GM12892 (cell line): Measurements from ENCODE around the gene KYNU.
A peak's percentile ranks its signal among the peaks of the same experiment; 100 is the strongest.
"Not testable (repeated sequence)": the region's sequence is repeated elsewhere in the genome, so short reads cannot be mapped to it uniquely, and the experiment has no call there.

Source experiments
- DNase-seq: peaks from one replicate; pipeline ENCODE4 v3.0.0; 2011; ENCODE audit not compliant: insufficient read length
- FAIRE-seq: peaks from 2 replicates; lab custom pipeline; 2011; peaks lifted over from hg19 to GRCh38; lab: Jason Lieb, UNC
- POLR2A ChIP-seq: IDR thresholded peaks from 2 replicates; pipeline ENCODE4 v1.6.1; 2011; ENCODE audit warnings: low read depth, low read length, control low read depth
- POLR2AphosphoS5 ChIP-seq: IDR thresholded peaks from 2 replicates; pipeline ENCODE4 v1.6.1; 2011; ENCODE audit warnings: low read depth, low read length, control low read depth
- TAF1 ChIP-seq: IDR thresholded peaks from 2 replicates; pipeline ENCODE4 v1.6.1; 2011; ENCODE audit warnings: low read depth, mild to moderate bottlenecking, control low read depth, low read length, borderline replicate concordance

KYNU gene

GRCh38 chr2:142893241-142893640 lies 15.8 kb downstream of the KYNU start:
- TF ChIP-seq POLR2AphosphoS5 (no peak), POLR2A (no peak), TAF1 (no peak)
- FAIRE-seq, result no peak

DNA sequence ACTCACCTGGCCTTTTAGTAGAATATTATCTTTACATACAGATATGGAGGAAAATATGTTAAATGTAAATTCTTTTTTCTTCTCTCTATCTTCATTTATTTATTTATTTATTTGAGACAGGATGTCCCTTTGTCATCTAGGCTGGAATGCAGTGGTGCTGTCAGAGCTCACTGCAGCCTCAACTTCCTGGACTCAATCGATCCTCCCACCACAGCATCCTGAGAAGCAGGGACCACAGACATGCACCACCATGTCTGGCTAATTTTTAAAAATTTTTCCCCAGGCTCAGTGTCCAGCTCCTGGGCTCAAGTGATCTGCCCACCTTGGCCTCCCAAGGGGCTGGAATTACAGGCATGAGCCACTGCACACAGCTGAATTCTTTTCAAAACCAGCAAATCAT lies 20.3 kb downstream of the KYNU start:
- DNase-seq, result no peak
- no peak for TF ChIP-seq POLR2AphosphoS5
- no peak for TF ChIP-seq TAF1
- TF ChIP-seq POLR2A, result no peak
- no peak for FAIRE-seq

More at GRCh38 chr2:142893241-142893640, 15.8 kb downstream of the KYNU start:
- DNase-seq, result no peak

- not testable (repeated sequence) for FAIRE-seq, DNase-seq
These were observed 22.9 kb downstream of the KYNU start for GRCh38 chr2:142900327-142900726.

DNA sequence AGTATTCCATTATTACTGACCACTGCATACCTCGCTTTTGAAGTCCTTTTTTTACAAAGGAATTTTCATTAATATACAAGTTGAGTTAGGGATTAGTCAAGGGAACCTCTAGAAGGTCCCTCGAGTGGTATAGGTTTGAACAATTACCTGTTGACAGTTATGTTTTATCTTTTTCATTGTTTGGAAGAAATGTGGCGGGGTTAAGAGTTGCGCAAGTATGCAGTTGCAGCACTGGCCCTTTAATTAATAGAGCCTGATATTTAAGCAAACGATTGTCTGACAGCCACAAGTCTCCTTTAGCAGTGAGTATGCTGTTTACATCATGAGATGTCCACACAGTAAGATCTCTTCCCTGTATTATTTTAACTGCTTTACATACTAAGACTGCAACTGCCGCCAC lies 24.3 kb downstream of the KYNU start:
- DNase-seq (no peak), FAIRE-seq (no peak)
- no peak for TF ChIP-seq POLR2AphosphoS5
- TF ChIP-seq POLR2A, result no peak
- no peak for TF ChIP-seq TAF1

- DNase-seq, FAIRE-seq: not testable (repeated sequence)
These were observed 26.3 kb downstream of the KYNU start for GRCh38 chr2:142903726-142904125.

GRCh38 chr2:142907653-142908052 lies 30.2 kb downstream of the KYNU start:
- DNase-seq, result no peak
- FAIRE-seq, result no peak

DNA sequence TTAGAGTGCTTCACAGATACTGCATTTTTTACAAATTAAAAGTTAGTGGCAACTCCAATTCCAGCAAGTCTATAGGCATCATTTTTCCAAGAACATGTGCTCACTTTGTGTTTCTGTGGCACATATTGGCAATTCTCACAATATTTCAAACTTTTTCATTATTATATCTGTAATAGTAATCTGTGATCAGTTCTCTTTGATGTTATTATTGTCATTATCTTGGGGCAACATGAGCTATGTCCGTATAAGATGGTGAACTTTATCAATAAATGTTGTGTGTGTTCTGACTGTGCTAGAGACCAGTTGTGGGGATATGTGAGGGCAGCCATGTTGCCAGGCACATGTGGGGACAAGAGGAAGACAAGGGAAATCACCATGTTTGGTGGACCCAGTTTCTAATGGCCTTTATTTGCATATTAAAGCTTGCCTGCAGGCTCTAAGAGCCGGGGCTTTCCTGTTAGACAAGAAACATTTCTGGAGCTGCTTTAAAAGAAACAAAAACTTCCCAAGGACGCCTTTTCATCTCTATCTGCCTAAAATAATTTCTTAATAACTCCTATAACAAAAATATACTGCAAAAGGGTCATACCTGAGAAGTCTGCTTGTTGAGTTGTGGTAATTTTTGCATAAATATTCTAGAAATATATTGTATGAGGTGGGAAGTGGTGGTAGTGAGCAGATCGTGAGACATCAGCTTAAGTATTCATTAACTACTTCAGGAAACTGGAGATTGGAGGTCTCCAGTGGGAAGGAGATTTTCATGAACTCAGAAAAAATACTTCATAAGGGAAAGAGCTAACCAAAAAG lies 37.2 kb downstream of the KYNU start:
- TF ChIP-seq TAF1 (peak; percentile 84), POLR2A (peak; percentile 62), POLR2AphosphoS5 (peak; percentile 46; the same call in 1 of the 2 replicates)
- no peak for DNase-seq
- peak; percentile 91 for FAIRE-seq

More at GRCh38 chr2:142907653-142908052, 30.2 kb downstream of the KYNU start:
- TF ChIP-seq POLR2AphosphoS5 (no peak), TAF1 (no peak), POLR2A (no peak)

DNA sequence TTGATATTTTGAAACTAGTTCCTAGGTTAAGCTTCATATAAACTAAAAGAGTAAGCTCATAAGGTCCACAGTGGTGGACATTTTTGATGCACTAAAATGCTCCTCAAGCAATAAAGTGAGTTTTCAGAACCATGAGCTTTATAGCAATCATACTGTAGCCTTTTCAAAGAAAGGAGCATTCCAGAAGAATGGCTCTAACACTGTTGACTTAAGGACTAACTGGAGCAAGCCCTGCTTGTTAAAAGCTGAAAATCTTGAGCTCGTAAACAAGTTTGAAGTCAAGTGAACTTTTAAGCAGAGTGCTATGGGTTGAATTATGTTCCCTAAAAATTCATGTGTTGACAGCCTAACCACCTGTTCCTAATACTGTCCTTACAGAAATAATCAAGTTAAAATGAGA lies 38.0 kb downstream of the KYNU start:
- FAIRE-seq (no peak), DNase-seq (no peak)
- TF ChIP-seq POLR2AphosphoS5 (no peak), POLR2A (no peak), TAF1 (no peak)

- FAIRE-seq (no peak), DNase-seq (no peak)
- TF ChIP-seq TAF1 (no peak), POLR2AphosphoS5 (no peak), POLR2A (no peak)
These were observed 41.2 kb downstream of the KYNU start for GRCh38 chr2:142918624-142919023.

- DNase-seq (no peak), FAIRE-seq (no peak)
- no peak for TF ChIP-seq POLR2AphosphoS5
- no peak for TF ChIP-seq POLR2A
- no peak for TF ChIP-seq TAF1
These were observed 43.1 kb downstream of the KYNU start for GRCh38 chr2:142920571-142920970.

DNA sequence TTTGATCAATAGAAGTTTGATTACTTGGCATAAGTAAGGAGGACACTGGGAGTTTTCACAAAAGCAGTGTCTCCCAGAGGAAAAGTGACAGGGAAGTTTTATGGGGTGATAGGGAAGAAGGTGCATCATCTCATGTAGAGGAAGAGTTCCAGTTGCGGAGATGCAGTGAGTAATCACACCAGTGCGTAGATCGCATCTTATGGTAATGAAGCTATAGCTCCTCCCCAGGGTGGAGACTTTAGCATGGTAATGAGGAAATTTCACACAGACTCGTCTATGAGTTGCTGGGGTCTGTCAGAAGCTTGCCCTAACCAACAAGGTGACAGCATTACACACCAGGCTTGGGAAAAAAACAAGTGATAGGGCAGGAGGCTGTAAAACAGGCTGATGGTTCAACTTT lies 49.0 kb downstream of the KYNU start:
- no peak for FAIRE-seq
- DNase-seq, result no peak

GRCh38 chr2:142930835-142931398 lies 53.5 kb downstream of the KYNU start:
- TF ChIP-seq POLR2AphosphoS5, result no peak
- no peak for TF ChIP-seq TAF1
- TF ChIP-seq POLR2A, result no peak
- FAIRE-seq, result no peak
- no peak for DNase-seq

More for the DNA sequence above, 49.0 kb downstream of the KYNU start:
- no peak for TF ChIP-seq TAF1
- TF ChIP-seq POLR2A, result no peak
- TF ChIP-seq POLR2AphosphoS5, result no peak

- DNase-seq, result no peak
These were observed 56.5 kb downstream of the KYNU start for GRCh38 chr2:142933916-142934315.

DNA sequence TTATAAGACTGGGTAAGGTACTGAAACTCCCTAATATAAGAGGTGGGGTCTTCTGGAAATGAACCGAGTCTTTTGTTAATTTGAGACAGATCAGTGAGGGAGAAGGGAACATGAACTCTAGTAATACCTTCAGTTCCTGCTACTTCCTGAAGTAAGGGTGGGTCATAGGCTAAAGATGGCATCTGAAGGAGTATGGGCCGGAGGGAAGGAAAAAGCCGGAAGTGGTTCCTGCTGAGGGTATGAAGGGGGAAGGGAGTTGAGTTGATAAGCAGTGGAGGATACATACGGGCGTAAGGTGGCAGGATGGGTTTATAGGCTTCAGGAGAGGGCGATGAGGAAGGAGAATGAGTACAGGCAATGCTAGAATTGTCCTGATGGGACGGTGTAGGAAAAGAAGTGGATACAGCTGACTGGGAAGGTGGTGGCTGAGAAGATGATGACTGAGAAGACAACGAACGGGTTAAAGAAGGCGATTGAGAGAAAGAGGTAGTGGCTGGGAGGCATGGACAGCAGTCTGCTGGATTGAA lies 58.2 kb downstream of the KYNU start:
- TF ChIP-seq POLR2A, result no peak
- no peak for TF ChIP-seq TAF1
- no peak for TF ChIP-seq POLR2AphosphoS5

More at GRCh38 chr2:142933916-142934315, 56.5 kb downstream of the KYNU start:
- FAIRE-seq, result no peak
- TF ChIP-seq TAF1, result no peak
- TF ChIP-seq POLR2AphosphoS5, result no peak
- TF ChIP-seq POLR2A, result no peak

More for the DNA sequence above, 58.2 kb downstream of the KYNU start:
- no peak for FAIRE-seq
- no peak for DNase-seq
